Stimulated activated CD4-positive, alpha-beta T cell treated with anti-CD3 and anti-CD28 coated beads, Interleukin-2, amount 100 ng/mL, for 24 hours (primary cell): Measurements from ENCODE around the gene FAM219A.

Experiments used
- DNase-seq, 2 donors: peaks; one replicate each; pipeline ENCODE4 v3.0.0-alpha.2; 2020

The FAM219A gene, protein sequence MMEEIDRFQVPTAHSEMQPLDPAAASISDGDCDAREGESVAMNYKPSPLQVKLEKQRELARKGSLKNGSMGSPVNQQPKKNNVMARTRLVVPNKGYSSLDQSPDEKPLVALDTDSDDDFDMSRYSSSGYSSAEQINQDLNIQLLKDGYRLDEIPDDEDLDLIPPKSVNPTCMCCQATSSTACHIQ

DNA sequence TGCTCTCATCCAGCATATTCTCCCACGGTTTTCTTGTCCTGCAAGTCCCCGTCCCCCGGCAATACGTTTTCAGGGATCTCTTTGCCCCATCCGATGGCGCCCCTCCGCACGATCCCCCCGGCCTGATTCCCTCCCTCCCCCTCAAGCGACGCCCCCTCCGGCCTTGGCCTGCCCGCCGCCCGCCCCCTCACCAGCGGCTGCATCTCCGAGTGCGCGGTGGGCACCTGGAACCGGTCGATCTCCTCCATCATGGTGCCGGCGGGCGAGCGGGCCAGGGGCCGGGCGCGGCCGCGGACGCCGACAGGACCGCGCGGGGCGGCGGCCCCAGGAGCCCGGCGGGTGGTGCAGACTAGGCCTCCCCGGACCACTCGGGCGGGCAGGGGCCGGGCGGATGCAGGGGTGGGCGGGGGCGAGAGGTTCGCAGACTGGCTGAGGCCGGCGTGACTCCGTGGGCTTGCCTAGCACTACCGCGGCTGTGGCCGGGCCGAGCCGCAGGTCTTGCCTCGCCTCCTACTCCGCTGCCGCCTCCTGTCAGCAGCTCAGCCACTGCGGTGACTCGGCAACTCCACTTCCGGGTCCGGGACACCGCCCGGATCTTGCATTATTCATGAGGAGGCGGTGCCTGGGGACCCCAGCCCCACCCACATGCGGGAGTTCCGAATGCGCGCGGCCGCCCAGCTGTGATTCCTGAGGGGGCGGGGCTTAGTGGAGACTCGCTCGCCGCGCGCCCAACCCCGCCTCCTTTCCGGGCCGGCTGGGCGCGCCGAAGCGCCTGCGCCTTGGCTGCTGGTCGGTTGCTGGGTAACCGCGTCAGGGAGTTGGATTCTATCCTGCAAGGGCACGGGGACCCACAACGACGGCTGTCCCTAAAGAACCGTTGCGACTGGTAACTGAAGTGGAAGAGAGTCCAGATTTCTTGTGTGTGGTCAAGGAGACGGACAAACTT lies at the start of gene FAM219A, which contains the start of gene DNAI1:
TSS of gene FAM219A (minus strand) at position 558 of the 946 bp plus-strand sequence. CDS start at position 251, 307 bp downstream.
TSS of gene DNAI1 (plus strand) at position 793 of the 946 bp plus-strand sequence. CDS start 201 bp downstream, outside the sequence.
- peak; percentile 99 for DNase-seq

DNA sequence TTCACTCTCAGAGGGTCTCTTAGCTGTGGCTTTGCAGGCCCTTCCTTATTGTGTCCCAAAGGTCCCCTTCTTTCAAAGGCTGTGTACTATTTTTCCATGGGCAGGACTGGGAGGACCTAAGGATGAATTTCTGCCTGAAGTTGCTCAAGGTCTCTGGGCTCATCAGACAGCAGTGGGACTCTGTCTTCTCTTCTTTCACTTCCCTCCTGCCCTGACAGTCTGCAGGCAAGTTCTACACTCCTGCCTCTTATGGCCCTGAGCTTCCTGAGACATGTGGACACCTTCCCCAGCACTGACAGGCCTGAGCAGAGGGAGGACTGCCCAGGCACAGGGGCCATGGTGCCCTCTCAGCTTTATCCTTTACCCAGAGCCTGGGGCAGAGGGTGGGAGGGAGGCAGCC lies 49.6 kb upstream of the FAM219A start:
- DNase-seq: no peak

DNA sequence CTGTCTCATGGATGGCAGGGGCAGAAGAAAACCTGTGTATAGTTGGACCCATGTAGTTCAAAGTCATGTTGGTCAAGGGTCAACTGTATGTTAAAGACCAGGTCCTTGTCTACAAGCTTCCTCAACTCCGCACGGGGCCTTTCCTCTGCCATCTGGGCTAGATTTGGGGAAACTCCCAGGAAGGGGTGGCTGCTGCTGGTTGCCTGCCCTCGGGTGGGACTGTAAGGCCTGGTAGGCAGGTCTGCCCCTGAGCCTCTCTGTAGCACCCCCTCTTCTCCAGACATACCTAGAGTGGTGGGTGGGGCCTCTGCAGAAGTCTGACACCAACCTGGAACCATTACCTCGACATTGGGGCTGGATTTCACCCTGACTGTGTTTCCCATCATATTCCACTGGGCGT lies 49.2 kb upstream of the FAM219A start:
- DNase-seq: no peak

DNA sequence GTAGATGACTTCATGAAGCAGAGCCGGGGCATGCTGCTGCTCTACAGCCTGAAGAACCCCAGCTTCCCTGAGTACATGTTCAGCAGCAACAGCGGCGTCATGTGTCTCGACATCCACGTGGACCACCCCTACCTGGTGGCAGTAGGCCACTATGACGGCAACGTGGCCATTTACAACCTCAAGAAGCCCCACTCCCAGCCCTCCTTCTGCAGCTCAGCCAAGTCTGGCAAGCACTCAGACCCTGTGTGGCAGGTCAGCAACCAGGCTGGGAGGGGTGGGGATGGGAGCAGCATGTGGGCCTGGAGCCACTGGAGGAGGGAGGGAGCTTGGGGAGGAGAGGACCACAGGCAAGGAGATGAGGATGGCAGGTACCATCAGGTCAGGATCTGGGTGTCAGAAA lies 48.3 kb upstream of the FAM219A start:
- DNase-seq: no peak

DNA sequence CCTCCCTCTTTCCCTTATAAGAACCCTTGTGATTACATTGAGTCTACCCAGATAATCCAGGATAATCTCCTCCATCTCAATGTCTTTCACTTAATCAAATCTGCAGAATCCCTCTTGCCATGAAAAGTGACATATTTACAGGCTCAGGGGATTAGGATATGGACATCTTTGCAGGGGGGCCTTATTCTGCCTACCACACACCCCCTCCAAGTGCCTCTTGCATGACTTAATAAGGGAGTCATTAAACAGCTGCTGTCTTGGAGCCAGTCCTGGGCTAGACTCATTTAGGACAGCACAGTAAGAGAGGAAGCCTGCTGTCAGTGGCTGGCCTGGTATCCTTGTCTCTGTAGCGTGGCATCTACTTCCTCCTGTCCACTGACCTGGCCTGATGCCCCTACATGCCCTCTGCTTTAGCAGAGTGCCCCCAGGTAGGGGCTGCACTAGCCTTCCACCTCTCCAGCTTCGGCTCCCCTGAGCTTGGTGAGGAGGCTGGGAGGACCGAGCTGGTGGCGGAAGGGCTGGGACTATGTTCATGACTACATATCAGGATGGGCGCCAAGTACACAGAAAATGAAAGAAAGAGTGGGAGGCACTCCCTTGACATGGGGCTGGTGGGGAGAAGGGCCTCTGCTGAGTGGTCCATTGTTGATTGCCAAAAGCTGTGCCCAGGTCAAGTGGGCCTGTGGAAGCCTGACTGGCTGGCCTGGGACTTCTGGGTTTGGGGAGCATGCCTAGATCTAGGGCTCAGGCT lies 47.2 kb upstream of the FAM219A start:
- no peak for DNase-seq

DNA sequence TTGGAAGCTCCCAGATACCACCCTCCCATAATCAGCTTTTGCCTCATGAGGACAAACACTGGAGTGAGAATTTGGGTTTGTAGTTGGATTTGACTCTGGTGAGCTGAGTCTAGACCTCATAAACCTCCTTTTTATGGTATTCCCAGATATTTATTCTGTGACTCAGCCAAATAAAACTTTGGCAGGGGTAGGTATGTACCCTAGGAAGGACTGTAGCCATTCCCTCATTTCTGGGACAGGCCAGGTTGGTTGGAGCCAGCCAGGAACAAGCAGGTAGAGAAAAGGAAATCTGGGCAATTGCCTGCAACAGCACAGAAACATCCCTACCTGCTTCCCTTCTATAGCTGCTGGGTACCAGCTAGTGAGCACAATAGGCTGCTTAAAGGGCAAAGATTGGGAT lies 45.0 kb upstream of the FAM219A start:
- no peak for DNase-seq

DNA sequence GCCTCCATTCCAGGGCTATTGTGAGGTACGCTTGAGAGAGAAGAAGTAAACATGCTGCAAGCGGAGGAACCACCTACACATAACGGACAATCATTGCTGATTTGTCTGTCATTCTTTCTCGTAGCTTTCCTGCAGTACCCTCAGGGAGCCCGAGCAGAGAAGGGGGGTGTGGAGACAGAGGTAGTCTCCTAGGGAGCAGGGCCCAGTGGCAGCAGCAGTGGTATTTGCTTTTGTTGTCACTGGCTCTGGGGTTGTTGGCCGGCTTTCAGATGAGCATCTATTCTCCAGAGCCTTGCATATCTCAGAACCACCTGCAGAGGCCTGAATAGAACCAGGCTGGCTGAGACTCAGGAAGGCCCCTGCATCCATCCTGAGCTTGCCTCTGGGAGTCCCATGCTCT lies 44.5 kb upstream of the FAM219A start:
- DNase-seq: no peak

DNA sequence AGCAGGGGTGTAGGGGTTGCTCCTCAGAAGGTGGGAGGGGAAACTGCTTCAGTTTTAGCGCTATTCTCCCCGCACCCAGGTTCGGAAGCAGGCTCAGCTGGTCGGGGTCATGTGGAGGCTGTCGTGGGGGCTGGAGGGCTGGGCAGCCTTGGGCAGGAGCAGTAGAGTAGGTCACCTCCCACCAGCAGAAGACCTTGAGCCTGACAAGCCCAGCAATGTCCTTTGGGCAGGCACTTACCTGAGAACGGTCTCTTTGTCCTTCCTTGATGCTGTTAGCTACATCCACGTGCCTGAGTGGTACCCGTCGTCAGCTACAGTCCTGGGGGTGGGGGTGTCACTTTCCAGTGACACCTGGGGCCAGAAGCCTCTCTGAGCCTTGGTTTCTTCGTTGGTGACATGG lies 44.1 kb upstream of the FAM219A start:
- no peak for DNase-seq

DNA sequence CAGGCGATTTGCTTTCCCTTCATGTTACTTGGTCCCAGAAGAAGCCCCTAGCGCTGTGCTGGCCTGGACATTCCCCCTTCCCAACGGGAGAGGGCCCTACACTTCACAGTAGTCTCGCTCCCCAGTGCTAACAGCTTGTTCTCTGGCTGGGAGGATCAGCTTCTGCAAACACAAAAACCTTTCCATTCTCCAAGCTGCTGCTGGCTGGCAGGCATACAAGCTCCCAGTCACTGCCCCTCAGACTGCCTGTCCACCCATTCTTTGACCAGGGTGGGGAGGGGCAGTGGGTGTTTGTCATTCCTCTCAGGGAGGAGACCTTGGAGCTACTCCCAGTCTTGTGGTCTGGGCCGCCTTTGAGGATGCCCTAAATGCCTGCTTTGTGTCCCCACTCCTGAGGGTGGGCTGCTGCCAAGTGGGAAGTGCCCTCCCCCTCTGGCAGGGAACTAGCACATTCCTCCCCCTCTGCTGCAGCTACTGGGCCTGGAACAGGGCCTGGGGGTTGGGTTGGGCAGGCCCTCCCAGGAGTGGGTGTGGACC lies 43.6 kb upstream of the FAM219A start:
- DNase-seq: no peak

DNA sequence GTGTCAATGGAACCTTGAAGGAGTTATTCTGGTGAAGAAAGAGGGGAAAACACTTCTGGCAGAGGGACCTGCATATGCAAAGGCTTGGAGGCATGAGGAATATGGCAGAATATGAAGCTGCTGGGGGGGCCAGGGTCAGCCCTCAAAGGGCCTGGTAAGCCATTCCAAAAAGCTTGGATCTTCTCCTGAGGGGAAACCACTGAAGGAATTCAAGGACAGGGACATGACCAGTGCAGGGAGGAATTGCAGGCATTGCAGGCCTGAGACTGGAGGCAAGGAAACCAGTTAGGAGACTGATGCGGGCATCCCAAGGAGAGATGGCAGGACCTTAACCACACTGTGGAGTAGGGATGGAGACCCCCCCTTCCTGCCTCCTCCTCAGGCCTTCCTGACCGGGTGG lies 43.0 kb upstream of the FAM219A start:
- DNase-seq: no peak

DNA sequence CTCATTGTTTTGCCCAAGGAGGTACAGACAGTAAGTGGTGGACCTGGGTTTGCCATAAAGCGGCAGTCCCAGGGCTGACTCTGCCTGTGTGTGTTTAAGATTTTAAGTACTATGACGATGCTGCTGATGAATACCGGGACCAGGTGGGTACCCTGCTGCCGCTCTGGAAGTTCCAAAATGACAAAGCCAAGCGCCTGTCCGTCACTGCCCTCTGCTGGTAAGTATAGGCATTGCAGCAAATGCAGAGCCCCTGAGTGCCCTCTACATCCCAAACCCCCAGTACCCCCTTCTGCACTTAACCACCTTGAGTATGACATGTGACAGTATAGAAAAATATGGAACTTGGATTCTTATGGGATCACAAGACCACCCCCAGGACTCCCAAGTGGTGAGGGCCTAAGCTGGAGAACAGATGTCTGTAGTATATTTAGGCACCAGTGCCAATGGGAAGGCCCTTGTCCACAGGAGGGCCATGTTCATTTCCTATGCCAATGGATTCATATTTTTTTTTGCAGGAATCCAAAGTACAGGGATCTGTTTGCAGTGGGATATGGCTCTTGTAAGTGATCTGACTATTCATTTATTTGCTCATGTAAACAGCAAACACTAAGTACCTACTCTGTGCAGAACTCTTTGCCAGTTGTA lies 42.4 kb upstream of the FAM219A start:
- DNase-seq: peak; percentile 81 to 87

DNA sequence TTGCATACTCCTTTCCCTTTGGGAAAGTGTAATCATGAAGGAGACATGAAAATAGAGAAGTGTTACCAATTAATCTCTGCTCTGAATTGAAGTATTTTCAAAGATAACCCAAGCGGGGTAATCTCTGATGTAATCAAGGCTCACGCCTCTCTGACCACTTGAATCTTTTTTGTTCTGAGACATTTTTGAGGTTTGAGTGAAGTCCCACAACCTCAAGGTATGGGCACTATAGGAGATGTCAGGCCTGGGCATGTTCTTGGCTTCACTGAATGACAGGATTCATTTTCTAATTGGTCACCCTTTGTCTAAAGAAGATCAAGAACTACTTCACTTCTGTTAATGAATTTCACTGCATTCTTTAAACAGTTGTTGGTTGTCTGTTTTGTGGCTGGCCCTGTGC lies 40.7 kb upstream of the FAM219A start:
- DNase-seq: no peak

DNA sequence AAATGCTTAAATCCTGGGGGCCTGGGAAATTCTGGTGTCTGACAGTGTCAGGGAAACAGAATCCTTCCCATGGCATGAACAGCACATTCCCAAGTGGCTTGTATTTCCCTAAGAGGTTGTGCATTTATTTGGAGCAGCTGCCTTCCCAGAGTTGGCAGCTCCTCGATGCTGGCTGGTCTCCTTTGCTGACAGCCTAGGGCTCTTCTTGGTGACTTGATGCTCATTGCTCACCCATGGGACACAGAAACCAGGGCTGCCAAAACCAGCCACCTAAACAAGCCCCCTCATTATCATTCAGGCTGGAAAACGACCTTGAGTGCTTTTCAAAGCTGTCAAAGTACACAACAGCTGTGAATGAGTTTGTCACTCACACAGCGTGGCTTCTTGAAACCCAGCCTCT lies 40.2 kb upstream of the FAM219A start:
- DNase-seq: no peak

DNA sequence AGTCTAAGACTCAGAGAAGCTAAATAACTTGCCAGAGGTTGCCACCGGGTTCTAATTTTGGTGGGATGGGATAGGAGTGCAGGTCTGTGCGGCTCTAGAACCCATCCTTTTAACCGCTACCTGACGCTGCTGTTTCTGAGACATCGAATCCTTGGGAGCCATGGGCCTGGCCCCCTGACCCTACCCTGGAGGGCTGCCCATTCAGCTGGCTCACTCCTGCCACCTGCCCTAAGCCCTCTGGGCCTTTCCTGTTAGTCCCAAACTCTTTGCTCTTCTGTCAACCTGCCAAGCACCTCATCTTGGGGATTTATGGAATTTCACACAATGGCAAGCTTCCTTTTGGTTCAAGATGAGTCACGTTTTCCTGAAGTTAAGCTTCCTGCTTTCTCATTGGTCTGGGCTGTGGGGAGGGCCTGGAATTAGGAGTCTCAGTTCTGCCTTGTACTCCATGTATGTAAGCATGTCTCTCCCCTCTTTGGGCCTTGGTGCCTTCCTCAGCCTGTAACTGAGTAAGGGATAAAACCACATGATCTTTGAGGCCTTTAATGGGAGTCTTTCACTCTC lies 37.9 kb upstream of the FAM219A start:
- DNase-seq: no peak

DNA sequence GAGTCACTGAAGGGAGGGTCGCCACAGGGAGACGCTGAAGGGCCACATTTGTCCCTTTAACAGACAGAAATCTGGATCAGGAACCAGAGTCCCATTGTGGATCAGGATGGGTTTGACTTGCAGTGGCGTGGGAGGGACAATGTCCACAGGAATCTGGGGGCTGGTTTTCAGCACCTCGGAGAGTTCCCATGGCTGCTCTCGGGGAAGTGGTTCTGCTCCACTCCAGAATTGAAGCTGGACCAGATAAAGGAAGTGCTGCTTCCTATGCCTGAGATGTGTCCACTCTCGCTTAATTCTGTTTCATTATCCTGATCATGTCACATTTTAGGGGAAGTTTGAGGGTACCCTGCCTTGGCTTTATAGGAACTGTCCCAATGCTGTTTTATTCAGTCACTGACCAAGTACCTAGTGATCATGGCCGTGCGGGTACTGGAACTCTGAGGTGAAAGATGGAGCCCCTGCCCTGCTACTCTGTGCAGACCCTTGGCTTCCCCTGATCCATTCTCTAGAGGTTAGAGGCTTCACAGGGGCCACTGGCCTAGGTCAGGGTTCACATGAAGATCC lies 35.7 kb upstream of the FAM219A start:
- peak; percentile 24 to 43 for DNase-seq

DNA sequence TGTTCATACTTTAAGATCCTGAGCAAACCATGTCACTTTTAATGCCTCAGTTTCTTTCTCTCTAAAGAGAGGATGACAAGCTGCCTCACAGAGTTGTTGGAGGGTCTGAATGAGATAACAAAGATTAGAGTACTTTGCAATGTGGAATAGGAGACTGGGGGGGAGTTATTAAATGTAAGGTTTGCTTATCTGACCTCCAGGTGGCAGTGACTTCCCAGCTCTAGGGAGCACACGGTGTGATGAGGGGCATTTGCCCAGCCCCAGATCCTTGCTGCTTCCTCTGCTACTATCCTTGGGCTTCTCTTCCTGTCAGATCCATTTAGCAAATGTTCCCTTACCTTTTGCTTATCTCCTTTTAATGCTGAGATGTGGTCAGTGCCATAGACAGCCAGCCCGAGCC lies 33.7 kb upstream of the FAM219A start:
- no peak for DNase-seq

DNA sequence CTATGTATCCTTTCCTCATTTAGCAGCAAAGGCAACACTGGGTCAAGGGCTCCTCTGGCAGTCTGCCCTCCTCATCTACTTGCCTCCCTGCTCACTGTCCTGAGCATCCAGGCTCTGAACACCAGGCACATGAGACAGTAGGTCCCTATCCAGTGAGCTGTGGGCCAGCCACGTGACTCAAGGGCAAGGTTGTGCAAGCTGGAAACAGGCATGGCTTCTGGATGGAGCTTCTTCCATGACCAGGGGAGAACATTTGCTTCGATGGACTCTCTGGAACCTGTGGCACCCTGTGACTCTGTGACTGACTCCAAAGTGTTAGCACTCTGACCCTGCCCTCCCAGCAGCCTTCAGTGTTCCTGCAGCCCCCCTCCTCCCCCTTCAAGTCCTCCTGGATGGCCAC lies 33.2 kb upstream of the FAM219A start:
- no peak for DNase-seq

DNA sequence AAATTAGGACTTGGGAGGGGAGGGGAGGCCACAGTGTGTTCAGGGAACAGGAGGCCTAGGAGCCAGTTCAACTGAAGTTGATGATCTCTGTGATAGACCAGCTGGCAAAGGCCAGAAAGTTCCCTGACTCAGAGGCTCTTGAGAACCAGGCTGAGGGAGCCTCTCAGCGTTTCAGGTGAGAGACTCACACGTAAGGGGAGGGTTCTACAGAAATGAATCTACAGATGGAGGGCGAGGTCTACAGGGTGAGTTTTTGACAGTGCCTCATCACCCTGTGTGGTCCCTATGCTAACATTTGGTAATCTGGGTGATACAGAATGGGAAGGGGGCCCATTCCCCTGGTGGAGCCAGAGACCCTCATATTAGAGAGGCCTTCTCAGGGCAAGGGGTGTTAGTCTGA lies 32.4 kb upstream of the FAM219A start:
- DNase-seq: no peak

DNA sequence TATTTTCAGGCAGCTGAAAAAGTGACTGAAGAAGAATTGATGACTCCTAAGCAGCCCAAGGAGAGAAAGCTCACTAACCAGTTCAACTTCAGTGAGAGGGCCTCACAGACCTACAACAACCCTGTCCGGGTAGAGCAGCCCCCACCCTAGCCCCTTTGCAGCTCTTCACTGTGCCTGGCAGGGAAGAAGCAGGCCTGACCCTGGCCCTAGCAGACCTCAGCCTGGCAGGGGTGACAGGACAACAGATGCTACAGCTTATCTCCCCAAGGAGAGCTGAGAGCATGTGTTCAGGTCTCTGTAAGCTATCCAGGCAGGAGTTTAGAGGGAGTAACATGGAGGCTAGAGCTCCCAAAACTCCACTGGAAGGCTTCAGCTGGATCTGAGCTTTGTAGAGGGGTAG lies 32.0 kb upstream of the FAM219A start:
- DNase-seq: no peak

DNA sequence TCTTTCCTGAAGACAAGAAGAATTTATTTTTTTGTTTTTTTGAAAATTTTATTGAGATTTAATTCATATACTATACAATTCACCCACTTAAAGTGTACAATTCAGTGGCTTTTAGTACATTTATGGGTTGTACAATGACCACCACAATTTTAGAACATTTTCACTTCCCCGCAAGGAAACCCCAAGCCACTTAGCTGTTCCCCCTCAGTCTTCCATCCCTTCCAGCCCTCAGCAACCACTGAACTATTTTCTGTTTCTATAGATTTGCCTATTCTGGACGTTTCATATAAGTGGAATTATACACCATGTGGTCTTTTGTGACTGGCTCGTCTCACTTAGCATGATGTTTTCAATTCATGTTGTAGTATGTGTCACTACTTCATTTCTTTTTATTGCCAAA lies 28.2 kb upstream of the FAM219A start:
- DNase-seq: no peak

DNA sequence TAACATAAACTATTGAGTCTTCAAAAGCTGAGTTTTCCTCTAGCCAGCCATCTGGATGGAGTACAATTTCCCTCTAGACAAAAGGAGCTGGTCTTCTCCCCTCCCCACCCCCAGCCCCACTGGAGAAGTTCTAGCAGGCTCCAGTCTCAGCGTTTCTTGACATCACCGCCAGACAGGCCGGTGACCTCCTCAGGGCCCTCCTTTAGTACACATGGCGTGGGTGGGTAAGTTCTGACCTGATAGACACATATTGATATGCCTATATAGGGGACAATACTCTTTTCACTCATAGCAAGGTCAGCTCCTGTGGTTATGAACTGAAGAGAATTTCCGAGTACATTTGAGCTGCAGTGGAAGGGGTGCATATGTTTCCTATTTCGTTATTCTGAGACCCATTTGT lies 27.5 kb upstream of the FAM219A start:
- no peak for DNase-seq

DNA sequence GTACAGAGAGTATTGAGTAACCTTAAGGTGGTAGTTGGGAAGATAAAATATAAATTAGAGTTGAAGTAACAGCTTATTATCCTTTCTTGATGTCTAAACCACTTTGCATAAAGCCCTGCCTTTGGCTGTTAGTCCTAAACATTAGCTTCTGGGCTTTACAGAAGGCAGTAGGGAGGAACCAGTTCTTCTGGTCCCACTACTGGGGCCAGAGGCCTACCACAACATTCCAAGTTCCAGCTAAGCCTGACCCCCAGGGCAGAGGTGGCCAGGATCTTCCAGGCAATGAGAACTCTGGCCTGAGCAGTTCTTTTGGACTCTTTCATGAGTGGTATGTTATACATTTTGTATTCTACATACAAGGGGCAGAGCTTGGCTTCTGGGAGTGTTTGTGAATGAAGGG lies 26.3 kb upstream of the FAM219A start:
- DNase-seq: no peak
